GM18867 (cell line): ENCODE results near the gene CCDC85B.
"Not testable (repeated sequence)": the region's sequence is repeated elsewhere in the genome, so short reads cannot be mapped to it uniquely, and the experiment has no call there.

Experiments
- ATAC-seq: cut with Tn5 transposase; IDR thresholded peaks from one replicate; pipeline ENCODE4 v1.9.1; 2021; ENCODE audit warnings: mild to moderate bottlenecking, moderate library complexity; ENCODE audit not compliant: unreplicated experiment

The CCDC85B gene

DNA sequence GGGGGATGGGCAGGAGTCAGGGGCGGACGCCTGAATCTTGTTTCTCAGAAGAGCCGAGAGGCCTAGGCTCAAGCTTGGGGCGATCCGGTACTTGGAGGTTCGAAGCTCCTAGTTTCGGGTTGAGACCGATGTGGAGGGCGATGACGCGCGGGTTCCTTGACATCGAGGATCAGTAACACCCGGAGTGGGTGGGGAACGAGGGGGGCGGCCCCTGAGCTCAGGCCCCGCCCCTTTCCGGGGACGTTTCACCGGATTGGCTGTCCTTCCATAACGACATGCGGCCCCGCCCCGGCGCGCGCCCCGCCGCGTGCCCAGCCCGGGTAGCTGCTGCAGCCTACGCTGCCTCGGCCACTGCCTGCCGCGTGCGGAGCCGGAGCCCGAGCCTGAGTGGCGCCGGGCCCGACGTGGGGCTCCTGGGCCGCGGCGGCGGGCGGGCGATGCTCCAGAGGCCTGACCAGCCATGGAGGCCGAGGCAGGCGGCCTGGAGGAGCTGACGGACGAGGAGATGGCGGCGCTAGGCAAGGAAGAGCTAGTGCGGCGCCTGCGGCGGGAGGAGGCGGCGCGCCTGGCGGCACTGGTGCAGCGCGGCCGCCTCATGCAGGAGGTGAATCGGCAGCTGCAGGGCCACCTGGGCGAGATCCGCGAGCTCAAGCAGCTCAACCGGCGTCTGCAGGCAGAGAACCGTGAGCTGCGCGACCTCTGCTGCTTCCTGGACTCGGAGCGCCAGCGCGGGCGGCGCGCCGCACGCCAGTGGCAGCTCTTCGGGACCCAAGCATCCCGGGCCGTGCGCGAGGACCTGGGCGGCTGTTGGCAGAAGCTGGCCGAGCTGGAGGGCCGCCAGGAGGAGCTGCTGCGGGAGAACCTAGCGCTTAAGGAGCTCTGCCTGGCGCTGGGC lies at the start of gene CCDC85B:
TSS of gene CCDC85B (plus strand) at position 350 of the 895 bp plus-strand sequence. CDS start at position 461, 111 bp downstream.
- ATAC-seq: peak; percentile 53

DNA sequence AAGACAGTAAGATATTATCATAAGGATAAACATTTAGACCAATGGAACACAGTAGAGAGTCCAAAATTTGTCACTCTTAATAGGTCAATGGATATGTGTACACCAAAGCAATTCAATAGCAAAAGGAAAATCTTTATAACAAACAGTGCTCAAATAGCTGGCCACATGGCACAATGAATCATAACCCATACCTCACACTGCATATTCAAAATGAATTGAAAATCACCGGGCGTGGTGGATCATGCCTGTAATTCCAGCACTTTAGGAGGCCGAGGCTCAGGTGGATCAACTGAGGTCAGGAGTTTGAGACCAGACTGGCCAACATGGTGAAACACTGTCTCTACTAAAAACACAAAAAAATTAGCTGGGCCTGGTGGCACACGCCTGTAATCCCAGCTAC lies 48.3 kb upstream of the CCDC85B start:
- no peak for ATAC-seq

DNA sequence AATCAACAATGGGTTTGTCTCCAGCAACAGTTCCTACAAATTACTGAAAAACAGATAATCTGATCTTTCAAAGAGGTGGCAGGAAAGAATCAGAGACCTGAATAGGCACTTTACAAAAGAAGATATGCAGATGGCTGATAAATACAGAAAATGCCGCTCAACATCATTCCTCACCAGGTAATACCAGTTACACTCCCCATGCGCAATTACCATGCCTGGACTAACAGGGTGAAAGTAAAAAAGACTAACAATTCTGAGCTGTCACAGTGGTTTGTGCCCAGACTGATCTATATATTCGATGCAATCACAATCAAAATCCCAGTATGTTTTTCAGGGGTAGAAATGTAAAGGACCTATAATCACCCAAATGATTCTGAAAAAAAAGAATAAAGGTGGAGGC lies 46.7 kb upstream of the CCDC85B start:
- no peak for ATAC-seq

GRCh38 chr11:65844231-65844872 lies 46.1 kb upstream of the CCDC85B start:
- ATAC-seq: no peak

- no peak for ATAC-seq
These were observed 42.7 kb upstream of the CCDC85B start for GRCh38 chr11:65847746-65848145.

- not testable (repeated sequence) for ATAC-seq
These were observed 41.8 kb upstream of the CCDC85B start for GRCh38 chr11:65848693-65849092.

- ATAC-seq: no peak
These were observed 41.1 kb upstream of the CCDC85B start for GRCh38 chr11:65849366-65849765.

- no peak for ATAC-seq
These were observed 40.7 kb upstream of the CCDC85B start for GRCh38 chr11:65849771-65850216.

- no peak for ATAC-seq
These were observed 40.0 kb upstream of the CCDC85B start for GRCh38 chr11:65850217-65851082.

GRCh38 chr11:65851083-65851579 lies 39.3 kb upstream of the CCDC85B start:
- no peak for ATAC-seq

- ATAC-seq: no peak
These were observed 38.5 kb upstream of the CCDC85B start for GRCh38 chr11:65851811-65852507.

DNA sequence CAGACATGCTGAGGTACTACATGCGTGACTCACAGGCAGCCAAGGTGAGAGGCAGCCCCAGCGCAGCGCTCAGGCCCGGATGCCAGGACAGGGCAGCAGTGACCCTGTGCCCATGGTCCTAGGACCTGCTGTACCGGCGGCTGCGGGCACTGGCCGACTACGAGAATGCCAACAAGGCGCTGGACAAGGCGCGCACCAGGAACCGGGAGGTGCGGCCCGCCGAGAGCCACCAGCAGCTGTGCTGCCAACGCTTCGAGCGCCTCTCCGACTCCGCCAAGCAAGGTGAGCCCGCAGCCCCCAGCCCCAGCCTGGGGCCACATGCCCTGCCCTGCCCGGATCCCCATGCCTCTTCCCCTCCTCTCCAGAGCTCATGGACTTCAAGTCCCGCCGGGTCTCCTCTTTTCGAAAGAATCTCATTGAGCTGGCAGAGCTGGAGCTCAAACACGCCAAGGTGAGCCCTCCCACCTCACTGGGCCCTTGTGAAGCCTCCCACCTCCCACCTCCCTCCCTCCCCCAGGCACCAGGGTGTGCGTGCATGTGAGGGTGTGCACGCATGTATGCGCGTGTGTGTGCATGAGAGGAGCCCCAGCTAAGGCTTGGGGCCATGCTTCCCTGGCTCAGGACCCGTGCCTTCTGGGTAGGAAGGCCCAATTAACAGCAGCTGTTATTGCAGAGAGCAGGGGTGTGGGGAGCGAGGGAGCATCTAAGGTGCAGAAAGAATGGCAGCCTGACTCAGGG lies 37.8 kb upstream of the CCDC85B start:
- no peak for ATAC-seq

GRCh38 chr11:65853246-65853979 lies 37.1 kb upstream of the CCDC85B start:
- ATAC-seq: no peak

DNA sequence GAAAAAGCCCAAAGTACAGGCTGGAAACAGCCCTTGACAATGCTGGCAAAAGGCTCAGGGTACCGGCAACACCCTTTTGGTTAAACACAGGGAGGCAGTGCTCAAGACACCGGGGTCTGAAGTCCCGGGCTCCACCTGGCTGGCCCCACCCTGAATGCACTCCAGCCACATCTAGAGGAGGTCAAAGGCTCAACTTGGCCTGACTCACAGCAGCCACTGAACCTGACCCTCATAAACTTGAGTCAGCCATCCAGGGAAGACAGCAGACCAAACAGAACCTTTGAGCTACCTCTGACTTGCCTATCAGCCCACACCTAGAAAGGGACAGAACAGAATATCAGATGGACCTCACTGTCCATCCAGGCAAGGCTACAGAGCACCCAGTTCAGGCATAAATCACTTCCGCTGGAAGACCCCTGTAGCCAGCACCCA lies 36.3 kb upstream of the CCDC85B start:
- ATAC-seq: no peak

DNA sequence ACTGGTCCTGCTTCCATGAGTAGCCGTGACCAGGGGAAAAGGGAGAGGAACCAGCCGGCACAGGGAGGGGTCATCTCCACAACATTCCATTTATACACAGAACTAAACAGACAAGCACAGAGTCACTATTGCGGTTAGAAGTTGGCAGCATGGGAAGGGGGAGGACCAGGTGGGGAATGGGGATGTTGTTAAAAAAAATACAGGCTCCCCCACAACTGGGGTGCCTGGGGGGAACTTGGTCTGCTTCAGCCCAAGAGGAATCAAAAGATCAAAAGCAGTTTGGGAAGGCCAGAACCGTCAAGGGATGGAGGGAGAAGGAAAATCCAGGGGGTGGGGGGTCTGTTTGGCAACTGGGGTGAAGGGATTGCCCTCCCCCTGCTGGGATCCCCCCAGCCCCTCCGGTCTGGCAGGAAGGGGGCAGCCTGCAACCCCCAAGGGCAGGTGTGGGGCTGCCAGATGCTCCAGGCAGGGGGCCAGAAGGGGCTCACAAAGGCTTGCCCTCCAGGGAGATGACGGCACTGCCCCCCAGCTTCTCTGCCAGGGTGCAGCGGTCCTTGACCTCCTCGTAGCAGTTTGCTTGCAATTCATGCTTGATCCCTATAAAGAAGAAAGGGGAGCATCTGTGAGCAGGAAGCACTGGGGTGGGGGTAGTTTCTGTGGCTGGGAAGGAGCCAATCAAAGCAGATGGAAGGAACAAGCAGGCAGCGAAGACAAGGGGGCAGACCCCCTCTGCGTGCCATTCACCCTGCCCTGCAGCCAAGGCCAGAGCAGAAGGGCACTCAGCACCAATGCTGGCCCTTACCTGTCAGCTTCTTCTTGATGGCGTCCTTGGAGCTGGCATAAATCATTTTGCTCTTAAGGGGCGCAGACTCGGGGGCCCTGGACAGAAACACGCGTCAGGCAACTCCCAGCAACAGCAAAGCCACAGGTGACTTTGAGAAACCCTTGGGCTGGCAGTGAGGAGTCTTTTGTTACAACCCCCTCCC lies 35.3 kb upstream of the CCDC85B start:
- no peak for ATAC-seq

- ATAC-seq: no peak
These were observed 34.5 kb upstream of the CCDC85B start for GRCh38 chr11:65855927-65856363.

- peak; percentile 29 for ATAC-seq
These were observed 33.6 kb upstream of the CCDC85B start for GRCh38 chr11:65856689-65857499.
